ENCODE data around the gene IRF2BPL.

IRF2BPL gene

DNA sequence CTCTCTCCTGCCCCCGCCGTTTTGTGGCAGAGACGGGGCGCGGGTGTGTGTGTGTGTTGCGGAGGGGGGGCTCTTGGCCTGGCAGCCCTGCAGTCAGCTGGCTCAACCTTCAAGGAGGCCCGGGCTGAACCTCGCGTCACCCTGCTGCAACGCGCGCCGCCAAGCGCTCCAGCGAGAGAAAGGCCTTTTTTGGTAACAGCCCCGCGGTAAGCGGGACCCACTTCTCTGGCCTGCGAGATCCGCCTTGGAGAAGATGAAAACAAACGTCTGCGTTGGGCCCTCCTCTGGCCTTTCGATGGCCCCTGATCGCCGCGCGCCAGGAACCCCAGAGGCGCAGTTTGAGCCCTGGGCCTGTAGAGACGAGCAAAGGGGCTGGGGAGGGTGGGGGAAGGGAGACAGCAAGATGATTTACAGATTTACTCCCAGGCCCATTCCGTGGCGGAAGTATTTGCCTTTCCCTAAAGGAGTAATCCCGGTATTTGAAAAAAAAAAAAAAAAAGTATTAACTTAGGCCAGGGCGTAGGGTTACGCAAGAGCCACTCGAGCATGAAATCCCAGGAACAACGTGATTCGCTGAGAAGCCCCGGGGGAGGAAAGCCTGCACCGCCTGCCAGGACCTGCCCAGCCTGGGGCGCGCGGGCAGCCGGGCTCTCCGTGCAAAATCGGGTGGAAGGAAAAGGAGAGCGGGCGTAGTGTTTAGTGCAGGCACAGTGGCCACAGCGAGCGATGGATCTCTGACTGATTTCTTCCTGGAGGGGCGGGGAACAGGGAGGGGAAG, 4.5 kb upstream of the IRF2BPL start:
- peak overlapping the region; percentile 87 for H3K27ac ChIP-seq (ENCODE audit: low read length)
- H3K4me3 ChIP-seq (ENCODE audit: low read length): peak overlapping the region; percentile 81
- no peaks in the 10 kb centered on the region for H4K20me1 ChIP-seq (ENCODE audit: insufficient read depth, low read length)
- TF ChIP-seq EZH2phosphoT487 (IDR thresholded peaks at IDR 0.05; ENCODE audit: low read depth): no peak
- TF ChIP-seq, protein P1, sequence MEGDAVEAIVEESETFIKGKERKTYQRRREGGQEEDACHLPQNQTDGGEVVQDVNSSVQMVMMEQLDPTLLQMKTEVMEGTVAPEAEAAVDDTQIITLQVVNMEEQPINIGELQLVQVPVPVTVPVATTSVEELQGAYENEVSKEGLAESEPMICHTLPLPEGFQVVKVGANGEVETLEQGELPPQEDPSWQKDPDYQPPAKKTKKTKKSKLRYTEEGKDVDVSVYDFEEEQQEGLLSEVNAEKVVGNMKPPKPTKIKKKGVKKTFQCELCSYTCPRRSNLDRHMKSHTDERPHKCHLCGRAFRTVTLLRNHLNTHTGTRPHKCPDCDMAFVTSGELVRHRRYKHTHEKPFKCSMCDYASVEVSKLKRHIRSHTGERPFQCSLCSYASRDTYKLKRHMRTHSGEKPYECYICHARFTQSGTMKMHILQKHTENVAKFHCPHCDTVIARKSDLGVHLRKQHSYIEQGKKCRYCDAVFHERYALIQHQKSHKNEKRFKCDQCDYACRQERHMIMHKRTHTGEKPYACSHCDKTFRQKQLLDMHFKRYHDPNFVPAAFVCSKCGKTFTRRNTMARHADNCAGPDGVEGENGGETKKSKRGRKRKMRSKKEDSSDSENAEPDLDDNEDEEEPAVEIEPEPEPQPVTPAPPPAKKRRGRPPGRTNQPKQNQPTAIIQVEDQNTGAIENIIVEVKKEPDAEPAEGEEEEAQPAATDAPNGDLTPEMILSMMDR (IDR thresholded peaks at IDR 0.05; ENCODE audit: low read depth, low read length): peak; percentile 47
- H3K9ac ChIP-seq (ENCODE audit: low read length): peak overlapping the region; percentile 96
- H3K79me2 ChIP-seq (ENCODE audit: low read length): peaks cover 2% of the 10 kb centered on the region; the same call in 1 of the 2 replicates
- H2AFZ ChIP-seq (ENCODE audit: low read depth, low read length): no peak overlapping the region; the same call in 1 of the 2 replicates
- no peaks in the 10 kb centered on the region for H3K9me3 ChIP-seq (ENCODE audit: insufficient read depth, low read length)
- H3K4me1 ChIP-seq (ENCODE audit: low read length): peaks cover 50% of the 10 kb centered on the region
- H3K36me3 ChIP-seq (replicated peaks; ENCODE audit: low read depth, low read length): no peaks in the 10 kb centered on the region
- peak overlapping the region; percentile 93 for H3K4me2 ChIP-seq (ENCODE audit: low read length)
- H3K27me3 ChIP-seq (ENCODE audit: low read depth, low read length): no peaks in the 10 kb centered on the region

- no peaks in the 10 kb centered on the region for H3K36me3 ChIP-seq (replicated peaks; ENCODE audit: low read depth, low read length)
- no peaks in the 10 kb centered on the region for H4K20me1 ChIP-seq (ENCODE audit: insufficient read depth, low read length)
- peaks cover 53% of the 10 kb centered on the region for H3K4me1 ChIP-seq (ENCODE audit: low read length)
- peak overlapping the region; percentile 87 for H3K27ac ChIP-seq (ENCODE audit: low read length)
- H3K27me3 ChIP-seq (ENCODE audit: low read depth, low read length): no peaks in the 10 kb centered on the region
- H3K4me3 ChIP-seq (ENCODE audit: low read length): peak overlapping the region; percentile 81
- H3K9ac ChIP-seq (ENCODE audit: low read length): peak overlapping the region; percentile 96
- H3K9me3 ChIP-seq (ENCODE audit: insufficient read depth, low read length): no peaks in the 10 kb centered on the region
- H3K4me2 ChIP-seq (ENCODE audit: low read length): peak overlapping the region; percentile 93
- TF ChIP-seq, protein P1 (IDR thresholded peaks at IDR 0.05; ENCODE audit: low read depth, low read length): no peak
- no peak for TF ChIP-seq EZH2phosphoT487 (IDR thresholded peaks at IDR 0.05; ENCODE audit: low read depth)
- H3K79me2 ChIP-seq (ENCODE audit: low read length): peaks cover 8% of the 10 kb centered on the region
- H2AFZ ChIP-seq (ENCODE audit: low read depth, low read length): no peak overlapping the region
Observed at GRCh38 chr14:77032491-77032843, 4.0 kb upstream of the IRF2BPL start.

DNA sequence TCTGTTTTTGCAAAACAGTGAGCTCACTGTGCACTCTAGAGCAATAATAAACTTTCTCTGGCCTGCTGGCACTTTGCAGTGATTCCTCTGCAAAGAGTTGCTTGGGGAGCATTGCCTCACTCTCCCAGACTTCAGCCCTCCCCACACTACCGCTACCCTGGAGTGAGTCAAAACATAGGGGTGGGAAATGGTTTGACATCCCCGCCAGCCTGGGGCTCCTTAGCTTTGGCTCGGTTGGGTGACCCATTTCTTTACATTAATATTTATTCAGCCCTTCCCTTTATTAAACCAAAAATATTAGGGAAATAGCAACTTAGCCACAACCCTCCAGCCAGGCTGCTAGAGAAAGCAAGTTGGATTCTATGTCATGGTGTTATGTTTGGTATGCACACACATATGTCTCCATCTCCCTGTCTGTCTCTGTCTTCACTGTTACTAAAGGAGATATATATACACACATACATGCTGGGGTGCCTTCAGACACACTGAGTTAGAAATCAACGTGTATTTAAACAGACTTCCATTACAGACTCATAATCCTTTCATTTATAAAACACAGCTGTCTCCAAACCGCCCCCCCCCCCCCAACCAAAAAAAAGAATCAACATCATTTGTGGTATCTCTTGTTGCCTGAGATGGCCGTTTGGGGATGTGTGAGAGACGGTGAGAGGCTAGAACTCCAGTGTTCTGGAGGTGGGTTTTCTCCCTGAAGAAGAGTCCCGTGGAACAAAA, 3.4 kb upstream of the IRF2BPL start:
- Histone ChIP-seq H2AFZ (ENCODE audit: low read depth, low read length) (no peak overlapping the region), H3K4me2 (ENCODE audit: low read length) (peak overlapping the region; percentile 93; the same call in 1 of the 2 replicates), H3K4me1 (ENCODE audit: low read length) (peaks cover 48% of the 10 kb centered on the region), H3K4me3 (ENCODE audit: low read length) (no peak overlapping the region), H3K9me3 (ENCODE audit: insufficient read depth, low read length) (no peaks in the 10 kb centered on the region), H3K27me3 (ENCODE audit: low read depth, low read length) (no peaks in the 10 kb centered on the region), H3K9ac (ENCODE audit: low read length) (no peak overlapping the region), H3K27ac (ENCODE audit: low read length) (no peak overlapping the region), H4K20me1 (ENCODE audit: insufficient read depth, low read length) (no peaks in the 10 kb centered on the region), H3K36me3 (replicated peaks; ENCODE audit: low read depth, low read length) (peaks cover 2% of the 10 kb centered on the region), H3K79me2 (ENCODE audit: low read length) (peaks cover 13% of the 10 kb centered on the region)
- TF ChIP-seq, protein P1 (IDR thresholded peaks at IDR 0.05; ENCODE audit: low read depth, low read length): no peak
- no peak for TF ChIP-seq EZH2phosphoT487 (IDR thresholded peaks at IDR 0.05; ENCODE audit: low read depth)
